ENCODE data around the gene RUNX2.

DNA sequence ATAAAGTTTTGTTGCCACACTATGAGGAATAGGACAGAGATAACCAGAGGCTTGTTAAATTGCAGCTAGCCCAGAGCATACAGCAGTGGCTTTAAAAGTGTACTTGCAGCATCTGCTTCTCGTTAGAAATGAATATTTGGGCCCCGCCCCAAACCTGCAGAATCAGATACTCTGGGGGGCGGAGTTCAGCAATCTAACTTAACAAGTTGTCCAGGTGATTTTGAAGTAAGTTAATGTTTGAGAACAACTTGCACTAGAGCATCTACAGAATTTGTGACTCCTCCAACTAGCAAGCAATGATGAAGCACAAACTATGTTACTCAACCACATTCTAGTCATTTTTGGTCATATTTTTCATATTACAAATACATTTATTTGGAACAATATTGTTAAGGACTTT lies 60.2 kb downstream of the RUNX2 start:
- TF ChIP-seq, protein P1, sequence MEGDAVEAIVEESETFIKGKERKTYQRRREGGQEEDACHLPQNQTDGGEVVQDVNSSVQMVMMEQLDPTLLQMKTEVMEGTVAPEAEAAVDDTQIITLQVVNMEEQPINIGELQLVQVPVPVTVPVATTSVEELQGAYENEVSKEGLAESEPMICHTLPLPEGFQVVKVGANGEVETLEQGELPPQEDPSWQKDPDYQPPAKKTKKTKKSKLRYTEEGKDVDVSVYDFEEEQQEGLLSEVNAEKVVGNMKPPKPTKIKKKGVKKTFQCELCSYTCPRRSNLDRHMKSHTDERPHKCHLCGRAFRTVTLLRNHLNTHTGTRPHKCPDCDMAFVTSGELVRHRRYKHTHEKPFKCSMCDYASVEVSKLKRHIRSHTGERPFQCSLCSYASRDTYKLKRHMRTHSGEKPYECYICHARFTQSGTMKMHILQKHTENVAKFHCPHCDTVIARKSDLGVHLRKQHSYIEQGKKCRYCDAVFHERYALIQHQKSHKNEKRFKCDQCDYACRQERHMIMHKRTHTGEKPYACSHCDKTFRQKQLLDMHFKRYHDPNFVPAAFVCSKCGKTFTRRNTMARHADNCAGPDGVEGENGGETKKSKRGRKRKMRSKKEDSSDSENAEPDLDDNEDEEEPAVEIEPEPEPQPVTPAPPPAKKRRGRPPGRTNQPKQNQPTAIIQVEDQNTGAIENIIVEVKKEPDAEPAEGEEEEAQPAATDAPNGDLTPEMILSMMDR (IDR thresholded peaks at IDR 0.05; ENCODE audit: low read depth, low read length, missing input control) = no peak
- TF ChIP-seq JUND (IDR thresholded peaks at IDR 0.05) = no peak
- TF ChIP-seq, protein P2, sequence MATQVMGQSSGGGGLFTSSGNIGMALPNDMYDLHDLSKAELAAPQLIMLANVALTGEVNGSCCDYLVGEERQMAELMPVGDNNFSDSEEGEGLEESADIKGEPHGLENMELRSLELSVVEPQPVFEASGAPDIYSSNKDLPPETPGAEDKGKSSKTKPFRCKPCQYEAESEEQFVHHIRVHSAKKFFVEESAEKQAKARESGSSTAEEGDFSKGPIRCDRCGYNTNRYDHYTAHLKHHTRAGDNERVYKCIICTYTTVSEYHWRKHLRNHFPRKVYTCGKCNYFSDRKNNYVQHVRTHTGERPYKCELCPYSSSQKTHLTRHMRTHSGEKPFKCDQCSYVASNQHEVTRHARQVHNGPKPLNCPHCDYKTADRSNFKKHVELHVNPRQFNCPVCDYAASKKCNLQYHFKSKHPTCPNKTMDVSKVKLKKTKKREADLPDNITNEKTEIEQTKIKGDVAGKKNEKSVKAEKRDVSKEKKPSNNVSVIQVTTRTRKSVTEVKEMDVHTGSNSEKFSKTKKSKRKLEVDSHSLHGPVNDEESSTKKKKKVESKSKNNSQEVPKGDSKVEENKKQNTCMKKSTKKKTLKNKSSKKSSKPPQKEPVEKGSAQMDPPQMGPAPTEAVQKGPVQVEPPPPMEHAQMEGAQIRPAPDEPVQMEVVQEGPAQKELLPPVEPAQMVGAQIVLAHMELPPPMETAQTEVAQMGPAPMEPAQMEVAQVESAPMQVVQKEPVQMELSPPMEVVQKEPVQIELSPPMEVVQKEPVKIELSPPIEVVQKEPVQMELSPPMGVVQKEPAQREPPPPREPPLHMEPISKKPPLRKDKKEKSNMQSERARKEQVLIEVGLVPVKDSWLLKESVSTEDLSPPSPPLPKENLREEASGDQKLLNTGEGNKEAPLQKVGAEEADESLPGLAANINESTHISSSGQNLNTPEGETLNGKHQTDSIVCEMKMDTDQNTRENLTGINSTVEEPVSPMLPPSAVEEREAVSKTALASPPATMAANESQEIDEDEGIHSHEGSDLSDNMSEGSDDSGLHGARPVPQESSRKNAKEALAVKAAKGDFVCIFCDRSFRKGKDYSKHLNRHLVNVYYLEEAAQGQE (IDR thresholded peaks at IDR 0.05) = no peak

Measured in liver (tissue), 3 donors.